Sigmoid colon (tissue), 3 donors: ENCODE data around the gene FILIP1.

Source experiments
- CTCF ChIP-seq, 4 experiments: fragments of 450-650 bp in 3 of 4; fragments of 200-600 bp in 1 of 4; IDR thresholded peaks; one replicate each; pipeline ENCODE4 v1.5.1; 2016 to 2019; ENCODE audit warnings: antibody characterized with exemption in 4 of 4, mild to moderate bottlenecking in 3 of 4, moderate library complexity in 2 of 4
- POLR2A ChIP-seq, 2 donors: fragments of 450-650 bp; IDR thresholded peaks; one replicate each; pipeline ENCODE4 v1.6.1; 2016; ENCODE audit warnings: antibody characterized with exemption in 2 of 2, mild to moderate bottlenecking in 2 of 2, moderate library complexity in 2 of 2

GRCh38 chr6:75308250-75308988, 185.2 kb downstream of the FILIP1 start:
- no peak for TF ChIP-seq CTCF (IDR thresholded peaks at IDR 0.05)
- TF ChIP-seq POLR2A (IDR thresholded peaks at IDR 0.05): no peak
